Endodermal cell (in vitro differentiated cells): Measurements from ENCODE around the gene HDLBP. TPM values are rescaled to one million over a fixed set of nuclear protein-coding genes. Genes with fewer than 3 reads are reported as not detected.
A peak's percentile ranks its signal among the peaks of the same experiment; 100 is the strongest.

Source experiments
- DNase-seq: peaks from one replicate; pipeline ENCODE4 v3.0.0-alpha.2; 2017
- H3K27ac ChIP-seq: 2 replicates; pipeline ENCODE4 v1.5.1; 2013; ENCODE audit warnings: mild to moderate bottlenecking, low read depth, low read length, moderate library complexity
- H3K27me3 ChIP-seq: 2 replicates; pipeline ENCODE4 v1.6.1; 2013; ENCODE audit warnings: mild to moderate bottlenecking, low read length, moderate library complexity; ENCODE audit not compliant: insufficient read depth, control insufficient read depth, poor library complexity, severe bottlenecking
- H3K36me3 ChIP-seq: 2 replicates; pipeline ENCODE4 v1.7.0; 2013; ENCODE audit warnings: mild to moderate bottlenecking, low read length, moderate library complexity; ENCODE audit not compliant: control insufficient read depth, insufficient read depth
- H3K4me1 ChIP-seq: one replicate; pipeline ENCODE4 v1.7.0; 2013; ENCODE audit warnings: low read length; ENCODE audit not compliant: control insufficient read depth, insufficient read depth
- H3K4me3 ChIP-seq: 2 replicates; pipeline ENCODE4 v1.5.1; 2013; ENCODE audit warnings: mild to moderate bottlenecking, low read length, moderate library complexity
- H3K9ac ChIP-seq: 2 replicates; pipeline ENCODE4 v1.6.1; 2013; ENCODE audit warnings: mild to moderate bottlenecking, low read length, moderate library complexity; ENCODE audit not compliant: poor library complexity, severe bottlenecking; ENCODE audit errors: extremely low read depth
- H3K9me3 ChIP-seq: 2 replicates; pipeline ENCODE4 v1.6.1; 2013; ENCODE audit warnings: mild to moderate bottlenecking, low read length, moderate library complexity; ENCODE audit not compliant: control insufficient read depth
- H3K27ac Mint-ChIP-seq: 2 replicates; pipeline ENCODE4 v1.8.0; 2020; ENCODE audit warnings: mixed read lengths
- H3K27me3 Mint-ChIP-seq: 2 replicates; pipeline ENCODE4 v1.8.0; 2021; ENCODE audit warnings: mild to moderate bottlenecking, mixed read lengths; ENCODE audit not compliant: insufficient read depth
- H3K36me3 Mint-ChIP-seq: 2 replicates; pipeline ENCODE4 v1.8.0; 2020; ENCODE audit warnings: low read depth, mixed read lengths
- H3K4me1 Mint-ChIP-seq: 2 replicates; pipeline ENCODE4 v1.8.0; 2020; ENCODE audit warnings: mixed read lengths
- H3K4me3 Mint-ChIP-seq: 2 replicates; pipeline ENCODE4 v1.8.0; 2020; ENCODE audit warnings: mild to moderate bottlenecking, moderate library complexity, mixed read lengths
- H3K9me3 Mint-ChIP-seq: 2 replicates; pipeline ENCODE4 v1.8.0; 2020; ENCODE audit warnings: mild to moderate bottlenecking, mixed read lengths
- WGBS, 2 experiments: methylation state at CpG; one replicate each; pipeline versions ENCODE4 v1.1.5 to v1.1.7; 2013; ENCODE audit warnings: missing lambda C conversion rate in 2 of 2, mixed read lengths in 1 of 2; ENCODE audit not compliant: insufficient coverage in 1 of 2, insufficient read length in 1 of 2; 5-methylcytosine and 5-hydroxymethylcytosine counted together
- total RNA-seq, 2 donors: library from RNA; stranded (reverse); fragmentation: NEBNext Ultra II Directional in 1 of 2; extraction: Animal tissue kit (Norgen Biotek cat#: 25700) in 1 of 2; gene quantifications; 2 replicates in 1 of 2; 3 replicates in 1 of 2; pipeline ENCODE4 v1.2.1, GENCODE V29; 2021
- TF ChIP-seq, protein P1 (sequence below): fragments of 200-600 bp; sonication (generic); conservative IDR thresholded peaks from 2 replicates; pipeline ENCODE4 v1.5.0; 2021; ENCODE audit warnings: antibody characterized with exemption, mild to moderate bottlenecking

The HDLBP gene
- total RNA-seq, 2 donors from 2014 or later, result 344 to 374 TPM

DNA sequence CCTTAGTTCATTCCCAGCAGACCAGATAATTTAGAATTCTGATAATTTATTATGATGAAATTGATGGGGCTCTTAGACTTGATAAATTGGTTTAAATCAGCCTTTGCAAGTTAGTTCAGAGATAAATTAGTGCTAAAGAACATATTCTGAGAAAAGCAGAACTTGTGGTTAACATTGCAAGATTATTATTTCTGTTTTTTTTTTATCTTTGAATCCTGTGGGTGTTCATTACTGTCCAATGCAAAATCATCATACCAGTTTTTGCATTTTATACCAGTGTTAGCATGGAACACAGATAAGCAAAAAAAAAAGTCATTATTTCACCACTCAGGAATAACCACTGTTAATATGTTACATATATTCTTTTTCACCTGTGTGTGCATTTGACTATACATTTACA lies 9.3 kb upstream of the HDLBP start:
- peaks cover 69% of the 10 kb centered on the region for H3K36me3 ChIP-seq
- no peaks in the 10 kb centered on the region for H3K27me3 Mint-ChIP-seq
- H3K27ac ChIP-seq, result no peak overlapping the region
- peaks cover 38% of the 10 kb centered on the region for H3K4me1 Mint-ChIP-seq
- TF ChIP-seq, protein P1, sequence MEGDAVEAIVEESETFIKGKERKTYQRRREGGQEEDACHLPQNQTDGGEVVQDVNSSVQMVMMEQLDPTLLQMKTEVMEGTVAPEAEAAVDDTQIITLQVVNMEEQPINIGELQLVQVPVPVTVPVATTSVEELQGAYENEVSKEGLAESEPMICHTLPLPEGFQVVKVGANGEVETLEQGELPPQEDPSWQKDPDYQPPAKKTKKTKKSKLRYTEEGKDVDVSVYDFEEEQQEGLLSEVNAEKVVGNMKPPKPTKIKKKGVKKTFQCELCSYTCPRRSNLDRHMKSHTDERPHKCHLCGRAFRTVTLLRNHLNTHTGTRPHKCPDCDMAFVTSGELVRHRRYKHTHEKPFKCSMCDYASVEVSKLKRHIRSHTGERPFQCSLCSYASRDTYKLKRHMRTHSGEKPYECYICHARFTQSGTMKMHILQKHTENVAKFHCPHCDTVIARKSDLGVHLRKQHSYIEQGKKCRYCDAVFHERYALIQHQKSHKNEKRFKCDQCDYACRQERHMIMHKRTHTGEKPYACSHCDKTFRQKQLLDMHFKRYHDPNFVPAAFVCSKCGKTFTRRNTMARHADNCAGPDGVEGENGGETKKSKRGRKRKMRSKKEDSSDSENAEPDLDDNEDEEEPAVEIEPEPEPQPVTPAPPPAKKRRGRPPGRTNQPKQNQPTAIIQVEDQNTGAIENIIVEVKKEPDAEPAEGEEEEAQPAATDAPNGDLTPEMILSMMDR, result no peak
- H3K4me1 ChIP-seq, result no peaks in the 10 kb centered on the region
- H3K27ac Mint-ChIP-seq, result no peak overlapping the region
- H3K9me3 Mint-ChIP-seq, result no peaks in the 10 kb centered on the region
- no peaks in the 10 kb centered on the region for H3K9me3 ChIP-seq
- no peak overlapping the region for H3K4me3 ChIP-seq
- H3K36me3 Mint-ChIP-seq, result peaks cover 48% of the 10 kb centered on the region
- no peak for DNase-seq
- H3K9ac ChIP-seq, result no peak overlapping the region
- H3K4me3 Mint-ChIP-seq, result no peak overlapping the region
- no peaks in the 10 kb centered on the region for H3K27me3 ChIP-seq

DNA sequence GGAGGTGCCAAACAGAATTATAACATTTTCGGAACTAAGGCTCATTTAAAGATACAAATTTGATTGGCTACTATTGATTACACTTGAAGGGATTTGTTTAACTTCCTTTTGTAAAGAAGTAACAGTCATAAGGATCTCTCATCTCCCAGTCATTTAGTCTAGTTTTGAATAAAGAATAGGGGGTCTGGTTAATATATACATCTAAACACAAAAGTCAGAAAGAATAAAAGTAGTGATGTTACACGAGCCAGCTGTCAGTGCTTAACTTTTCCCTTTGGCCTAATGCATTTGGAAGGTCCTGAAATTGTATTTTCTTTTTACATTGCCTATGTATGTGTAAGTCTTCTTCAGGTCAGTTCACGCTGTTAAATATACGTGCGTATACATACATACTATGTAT lies 8.3 kb upstream of the HDLBP start:
- Histone ChIP-seq H3K36me3 (peaks cover 70% of the 10 kb centered on the region), H3K27ac (no peak overlapping the region), H3K9me3 (no peaks in the 10 kb centered on the region), H3K4me1 (no peaks in the 10 kb centered on the region), H3K4me3 (no peak overlapping the region), H3K27me3 (no peaks in the 10 kb centered on the region), H3K9ac (no peak overlapping the region)
- H3K27ac Mint-ChIP-seq, result no peak overlapping the region
- peaks cover 43% of the 10 kb centered on the region for H3K36me3 Mint-ChIP-seq
- H3K4me1 Mint-ChIP-seq, result peaks cover 43% of the 10 kb centered on the region
- no peak for DNase-seq
- TF ChIP-seq, protein P1, result no peak
- H3K27me3 Mint-ChIP-seq, result no peaks in the 10 kb centered on the region
- no peak overlapping the region for H3K4me3 Mint-ChIP-seq
- 94 to 98% methylated on average over 3 to 5 of the region's 5 CpGs for WGBS, 2 experiments
- H3K9me3 Mint-ChIP-seq, result no peaks in the 10 kb centered on the region

DNA sequence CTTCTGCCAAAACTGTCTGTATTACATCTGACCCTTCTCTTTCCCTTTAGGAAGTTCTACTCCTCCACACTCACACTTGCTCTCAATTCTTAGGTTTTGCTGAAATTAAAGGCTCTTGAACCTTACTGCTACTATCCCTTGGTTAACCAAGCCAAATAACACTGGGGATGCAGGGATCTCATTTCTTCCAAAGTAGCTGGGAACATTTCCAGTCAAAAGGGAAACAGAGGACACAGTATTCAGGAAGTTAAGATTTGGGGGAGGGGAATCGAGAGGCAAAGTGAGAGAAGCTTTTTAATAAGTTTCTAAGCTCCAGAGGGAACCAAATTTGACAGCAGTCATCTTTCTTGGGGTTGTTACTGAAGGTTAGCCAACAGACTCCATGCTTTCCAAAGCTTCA lies 6.4 kb upstream of the HDLBP start:
- Mint-ChIP-seq H3K4me3 (no peak overlapping the region), H3K27ac (peak overlapping the region; percentile 12), H3K9me3 (no peaks in the 10 kb centered on the region), H3K27me3 (no peaks in the 10 kb centered on the region), H3K4me1 (peaks cover 59% of the 10 kb centered on the region), H3K36me3 (peaks cover 44% of the 10 kb centered on the region)
- H3K9ac ChIP-seq, result no peak overlapping the region
- H3K36me3 ChIP-seq, result peaks cover 69% of the 10 kb centered on the region
- 94 to 100% methylated on average over 1 of the region's 1 CpG for WGBS, 2 experiments
- H3K27me3 ChIP-seq, result no peaks in the 10 kb centered on the region
- H3K9me3 ChIP-seq, result no peaks in the 10 kb centered on the region
- peak; percentile 3 for DNase-seq
- TF ChIP-seq, protein P1, result no peak
- H3K4me3 ChIP-seq, result peak overlapping the region; percentile 99
- no peaks in the 10 kb centered on the region for H3K4me1 ChIP-seq
- no peak overlapping the region for H3K27ac ChIP-seq
